ENCODE results near the gene LYST. TPM values are rescaled to one million over a fixed set of nuclear protein-coding genes. Genes with fewer than 3 reads are reported as not detected.

LYST gene
- total RNA-seq, 1 donor from 2014 or later: 78.4 TPM

DNA sequence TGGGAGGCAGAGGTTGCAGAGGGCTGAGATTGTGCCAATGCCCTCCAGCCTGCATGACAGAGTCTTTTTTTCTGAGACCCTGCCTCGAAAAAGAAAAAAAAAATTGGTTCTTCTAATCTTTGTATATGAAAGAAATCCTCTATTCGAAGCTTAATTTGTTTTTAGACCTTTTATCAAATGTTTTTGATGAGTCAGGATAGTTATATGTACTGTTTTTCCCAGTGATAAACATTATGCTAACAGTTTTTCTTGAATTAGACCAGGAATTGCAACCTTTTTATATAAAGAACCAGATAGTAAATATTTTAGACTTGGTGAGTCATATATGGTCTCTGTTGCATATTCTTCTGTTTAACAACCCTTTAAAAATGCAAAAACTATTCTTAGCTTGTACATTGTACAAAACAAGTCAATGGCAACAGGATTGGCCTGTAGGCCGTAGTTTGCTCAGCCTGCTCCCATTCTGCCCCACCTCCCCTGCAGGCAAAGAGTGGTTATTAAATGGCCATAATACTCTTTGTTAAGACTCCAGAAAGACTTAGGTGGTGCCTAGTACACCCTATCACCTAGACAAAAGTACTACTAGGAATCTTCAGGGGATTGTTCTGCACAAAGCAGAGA lies 45.2 kb downstream of the LYST start:
- H3K27ac ChIP-seq: no peak overlapping the region
- TF ChIP-seq, protein P1, sequence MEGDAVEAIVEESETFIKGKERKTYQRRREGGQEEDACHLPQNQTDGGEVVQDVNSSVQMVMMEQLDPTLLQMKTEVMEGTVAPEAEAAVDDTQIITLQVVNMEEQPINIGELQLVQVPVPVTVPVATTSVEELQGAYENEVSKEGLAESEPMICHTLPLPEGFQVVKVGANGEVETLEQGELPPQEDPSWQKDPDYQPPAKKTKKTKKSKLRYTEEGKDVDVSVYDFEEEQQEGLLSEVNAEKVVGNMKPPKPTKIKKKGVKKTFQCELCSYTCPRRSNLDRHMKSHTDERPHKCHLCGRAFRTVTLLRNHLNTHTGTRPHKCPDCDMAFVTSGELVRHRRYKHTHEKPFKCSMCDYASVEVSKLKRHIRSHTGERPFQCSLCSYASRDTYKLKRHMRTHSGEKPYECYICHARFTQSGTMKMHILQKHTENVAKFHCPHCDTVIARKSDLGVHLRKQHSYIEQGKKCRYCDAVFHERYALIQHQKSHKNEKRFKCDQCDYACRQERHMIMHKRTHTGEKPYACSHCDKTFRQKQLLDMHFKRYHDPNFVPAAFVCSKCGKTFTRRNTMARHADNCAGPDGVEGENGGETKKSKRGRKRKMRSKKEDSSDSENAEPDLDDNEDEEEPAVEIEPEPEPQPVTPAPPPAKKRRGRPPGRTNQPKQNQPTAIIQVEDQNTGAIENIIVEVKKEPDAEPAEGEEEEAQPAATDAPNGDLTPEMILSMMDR (IDR thresholded peaks at IDR 0.05): no peak
- no peaks in the 10 kb centered on the region for H3K9me3 ChIP-seq
- H3K4me1 ChIP-seq: no peaks in the 10 kb centered on the region
- no peaks in the 10 kb centered on the region for H3K27me3 ChIP-seq
- intact Hi-C loops (cut with DNase I): no loop called here
- no peak overlapping the region for H3K4me3 ChIP-seq
- no peaks in the 10 kb centered on the region for H3K36me3 ChIP-seq
- DNase-seq: no peak
- no peak for ATAC-seq

DNA sequence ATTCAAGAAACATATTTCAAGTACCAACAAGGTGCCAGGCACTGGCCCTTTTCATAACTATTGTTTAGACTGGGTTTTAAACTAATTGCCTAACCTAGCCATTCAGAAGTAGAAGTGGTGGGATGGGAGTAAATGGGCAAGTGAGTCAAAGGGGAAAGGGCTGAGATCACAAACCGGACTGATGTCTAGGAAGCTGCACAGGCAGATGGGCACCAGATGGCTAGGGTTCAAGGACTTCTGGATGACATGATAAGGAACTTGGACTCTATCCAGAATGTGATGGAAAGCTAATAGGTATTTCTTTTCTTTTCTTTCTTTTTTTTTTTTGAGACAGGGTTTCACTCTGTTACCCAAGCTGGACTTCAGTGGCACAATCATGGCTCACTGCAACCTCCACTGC lies 46.6 kb downstream of the LYST start:
- intact Hi-C loops (cut with DNase I): no loop called here
- ATAC-seq (no peak), DNase-seq (no peak)
- TF ChIP-seq, protein P1 (IDR thresholded peaks at IDR 0.05): no peak
- Histone ChIP-seq H3K4me1 (no peaks in the 10 kb centered on the region), H3K27ac (no peak overlapping the region), H3K36me3 (no peaks in the 10 kb centered on the region), H3K4me3 (no peak overlapping the region), H3K9me3 (no peaks in the 10 kb centered on the region), H3K27me3 (no peaks in the 10 kb centered on the region)

DNA sequence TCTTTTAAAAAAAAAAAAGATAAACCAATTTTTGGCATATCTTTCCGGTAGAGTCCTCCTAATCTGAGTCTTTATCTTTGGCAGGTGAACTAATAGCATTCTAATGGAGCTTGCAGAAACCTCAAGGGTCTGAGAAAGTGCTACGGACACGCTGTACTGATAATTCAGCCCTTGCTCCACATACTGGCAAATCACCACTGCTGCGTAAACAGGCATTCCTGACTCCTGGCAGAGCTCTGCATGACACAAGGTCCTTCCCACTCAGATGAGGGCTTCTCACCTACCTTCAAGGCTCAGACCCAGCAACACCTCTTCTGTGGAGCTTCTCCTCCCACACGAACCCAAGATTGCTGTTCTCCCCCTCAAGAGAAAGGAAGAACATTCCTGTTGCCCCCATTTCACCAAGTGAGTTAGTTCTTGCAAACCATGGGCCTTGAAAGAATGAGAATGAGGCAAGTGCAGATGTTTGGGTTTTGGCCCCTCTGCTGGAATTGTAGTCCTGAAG lies 48.0 kb downstream of the LYST start:
- TF ChIP-seq, protein P1 (IDR thresholded peaks at IDR 0.05): no peak
- peak; percentile 23 for ATAC-seq

DNA sequence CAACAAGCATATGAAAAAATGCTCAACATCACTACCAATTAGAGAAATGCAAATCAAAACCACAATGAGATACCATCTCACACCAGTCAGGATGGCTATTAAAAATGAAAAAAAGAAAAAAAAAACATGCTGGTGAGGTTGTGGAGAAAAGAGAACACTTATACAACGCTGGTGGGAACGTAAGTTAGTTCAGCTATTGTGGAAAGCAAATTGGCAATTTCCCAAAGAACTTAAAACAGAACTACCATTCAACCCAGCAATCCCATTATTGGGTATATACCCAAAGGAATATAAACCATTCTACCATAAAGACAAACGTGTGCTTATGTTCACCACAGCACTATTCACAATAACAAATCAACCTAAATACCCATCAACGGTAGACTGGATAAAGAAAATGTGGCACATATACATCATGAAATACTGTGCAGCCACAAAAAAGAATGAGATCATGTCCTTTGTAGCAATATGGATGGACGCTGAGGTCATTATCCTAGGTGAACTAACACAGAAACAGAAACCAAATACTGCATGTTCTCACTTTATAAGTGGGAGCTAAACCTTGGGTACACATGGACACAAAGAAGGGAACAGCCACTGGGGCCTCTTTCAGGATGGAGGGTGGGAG lies 49.5 kb downstream of the LYST start:
- Histone ChIP-seq H3K27ac (no peak overlapping the region), H3K36me3 (no peaks in the 10 kb centered on the region), H3K4me1 (no peaks in the 10 kb centered on the region), H3K27me3 (no peaks in the 10 kb centered on the region), H3K4me3 (no peak overlapping the region), H3K9me3 (no peaks in the 10 kb centered on the region)
- intact Hi-C loops (cut with DNase I): no loop called here
- TF ChIP-seq, protein P1 (IDR thresholded peaks at IDR 0.05): no peak
- DNase-seq (no peak), ATAC-seq (no peak)

More for the DNA sequence above, 48.0 kb downstream of the LYST start:
- Histone ChIP-seq H3K9me3 (no peaks in the 10 kb centered on the region), H3K27ac (no peak overlapping the region), H3K4me3 (no peak overlapping the region), H3K27me3 (no peaks in the 10 kb centered on the region), H3K4me1 (no peaks in the 10 kb centered on the region), H3K36me3 (no peaks in the 10 kb centered on the region)
- no peak for DNase-seq
- intact Hi-C loops (cut with DNase I): no loop called here

DNA sequence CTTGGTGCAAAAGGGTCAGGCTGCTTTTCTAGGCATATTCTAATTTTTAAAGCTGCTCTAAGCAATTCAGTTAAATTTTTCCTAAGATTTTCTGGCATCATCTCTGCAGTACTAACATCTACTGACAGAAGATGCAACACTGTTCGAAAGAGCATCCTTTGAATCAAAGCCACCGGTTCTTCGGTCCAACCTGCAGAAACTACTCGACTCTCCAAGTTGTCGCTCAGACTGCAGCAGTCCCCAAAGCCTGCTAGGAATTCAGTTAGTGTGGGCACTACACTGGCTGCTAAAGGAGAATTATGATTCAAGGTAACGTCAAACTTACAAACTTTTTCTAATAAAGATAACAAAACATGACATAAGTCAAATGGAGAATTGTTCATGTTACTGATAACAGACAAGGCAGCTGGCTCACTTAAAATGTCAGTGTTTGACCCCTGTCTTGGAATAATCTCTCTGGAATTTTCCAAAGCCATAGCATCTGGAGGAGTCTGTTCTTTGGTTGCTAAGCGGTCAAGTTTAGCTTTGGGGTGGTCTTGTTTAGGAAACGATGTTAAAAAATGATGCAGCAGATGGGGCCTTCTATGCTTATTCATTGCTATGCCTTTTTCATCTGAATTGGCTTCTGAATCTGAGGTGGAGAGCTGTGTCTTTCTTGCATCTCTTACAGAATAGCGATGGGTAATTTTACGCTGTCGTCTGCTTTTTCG lies 56.9 kb downstream of the LYST start:
- peaks cover 34% of the 10 kb centered on the region for H3K36me3 ChIP-seq
- no peaks in the 10 kb centered on the region for H3K27me3 ChIP-seq
- no peak for ATAC-seq
- H3K27ac ChIP-seq: no peak overlapping the region
- no peaks in the 10 kb centered on the region for H3K9me3 ChIP-seq
- intact Hi-C loops (cut with DNase I): no loop called here
- TF ChIP-seq, protein P1 (IDR thresholded peaks at IDR 0.05): no peak
- no peak for DNase-seq
- no peak overlapping the region for H3K4me3 ChIP-seq
- no peaks in the 10 kb centered on the region for H3K4me1 ChIP-seq

Measured in upper lobe of right lung (tissue), 1 donor.